ENCODE results near the gene VAV2.

The VAV2 gene

DNA sequence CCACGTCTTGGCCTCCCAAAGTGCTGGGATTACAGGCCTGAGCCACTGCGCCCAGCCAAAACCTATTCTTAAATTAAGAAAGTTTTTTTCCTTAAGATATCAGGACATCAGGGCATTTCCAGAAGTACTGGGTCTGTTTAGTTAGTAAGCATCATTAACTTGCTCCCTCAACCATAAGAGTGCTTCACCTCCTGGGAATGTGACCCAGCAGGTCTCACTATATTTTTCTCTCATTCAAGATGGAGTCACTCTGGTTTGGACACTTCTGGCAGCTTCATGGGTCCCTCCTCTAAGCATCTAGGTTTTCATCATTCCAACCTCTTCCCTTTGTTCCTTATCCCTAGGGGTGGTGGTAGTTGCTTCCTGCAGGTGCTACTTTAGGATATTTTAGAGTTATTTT, 22.8 kb upstream of the VAV2 start:
- intact Hi-C loops (cut with micrococcal nuclease), result no loop called here
- no peaks in the 10 kb centered on the region for H3K36me3 Mint-ChIP-seq (ENCODE audit: low read depth)
- H3K9me3 Mint-ChIP-seq, result peaks cover 11% of the 10 kb centered on the region
- peaks cover 14% of the 10 kb centered on the region for H3K27me3 Mint-ChIP-seq
- no peak overlapping the region for H3K4me3 Mint-ChIP-seq
- no peaks in the 10 kb centered on the region for H3K4me1 Mint-ChIP-seq (ENCODE audit: low read depth)
- no peak overlapping the region for H3K27ac Mint-ChIP-seq

DNA sequence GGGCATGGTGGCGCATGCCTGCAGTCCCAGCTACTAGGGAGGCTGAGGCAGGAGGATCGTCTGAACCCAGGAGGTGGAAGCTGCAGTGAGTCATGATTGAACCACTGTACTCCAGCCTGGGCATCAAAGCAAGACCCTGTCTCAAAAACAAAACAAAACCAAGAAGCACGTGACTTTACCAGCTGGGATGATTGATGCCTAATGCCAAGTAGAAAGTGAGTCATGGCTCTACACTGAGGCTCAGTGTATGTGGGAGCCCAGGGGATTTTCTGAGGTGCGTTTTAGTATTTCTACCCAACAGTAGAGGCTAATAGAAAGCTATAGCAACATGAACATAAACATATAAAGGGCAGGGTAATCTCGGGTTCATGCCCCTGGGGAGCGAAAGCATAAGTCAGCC, 19.3 kb upstream of the VAV2 start:
- peaks cover 43% of the 10 kb centered on the region for H3K27me3 Mint-ChIP-seq
- intact Hi-C loops (cut with micrococcal nuclease), result no loop called here
- H3K36me3 Mint-ChIP-seq (ENCODE audit: low read depth), result no peaks in the 10 kb centered on the region
- H3K4me1 Mint-ChIP-seq (ENCODE audit: low read depth), result no peaks in the 10 kb centered on the region
- H3K27ac Mint-ChIP-seq, result no peak overlapping the region
- peaks cover 11% of the 10 kb centered on the region for H3K9me3 Mint-ChIP-seq
- no peak overlapping the region for H3K4me3 Mint-ChIP-seq

DNA sequence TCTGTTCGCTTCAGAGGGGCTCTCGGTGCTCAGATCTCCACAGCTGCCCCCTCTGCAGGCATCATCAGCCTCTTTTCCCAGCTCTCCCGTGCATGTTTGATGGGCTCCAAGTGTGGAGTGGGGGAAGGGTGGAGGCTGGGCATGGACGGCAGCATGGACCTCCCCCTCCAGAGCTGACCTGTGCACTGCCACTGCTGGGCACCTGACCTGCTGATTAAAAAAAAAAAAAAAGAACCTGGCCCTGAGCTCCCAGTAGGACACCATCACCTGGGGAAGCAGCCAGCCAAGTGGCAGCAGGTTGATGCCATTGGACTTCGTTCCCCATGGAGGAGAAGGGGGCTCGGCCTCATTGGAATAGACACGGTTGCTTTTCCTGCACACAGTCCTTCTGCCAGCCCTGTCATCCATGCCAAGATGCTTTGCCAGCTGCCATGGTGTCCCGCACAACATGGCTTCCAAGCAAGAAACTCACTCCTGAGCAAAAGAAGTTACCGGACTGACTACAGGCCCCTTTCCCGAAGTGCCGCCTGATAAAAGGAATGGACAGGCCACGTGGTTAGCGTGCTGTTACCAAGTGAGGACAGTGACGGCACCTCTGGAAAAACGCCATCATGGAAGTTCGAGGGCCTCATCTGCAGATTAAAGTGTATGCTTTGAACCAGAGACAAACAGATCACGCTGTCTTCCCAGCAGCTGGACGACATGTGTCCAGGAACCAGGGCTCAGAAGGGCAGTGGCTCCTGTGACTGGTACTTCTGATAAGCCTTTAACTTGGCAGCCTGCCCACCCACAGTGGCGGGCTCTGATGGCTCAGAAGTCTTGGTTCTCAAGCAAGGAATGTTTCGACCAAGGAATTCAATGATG, 18.4 kb upstream of the VAV2 start:
- no peak overlapping the region for H3K27ac Mint-ChIP-seq
- peaks cover 43% of the 10 kb centered on the region for H3K27me3 Mint-ChIP-seq
- H3K36me3 Mint-ChIP-seq (ENCODE audit: low read depth), result no peaks in the 10 kb centered on the region
- intact Hi-C loops (cut with micrococcal nuclease), result no loop called here
- H3K4me1 Mint-ChIP-seq (ENCODE audit: low read depth), result no peaks in the 10 kb centered on the region
- no peak overlapping the region for H3K4me3 Mint-ChIP-seq
- peaks cover 11% of the 10 kb centered on the region for H3K9me3 Mint-ChIP-seq

DNA sequence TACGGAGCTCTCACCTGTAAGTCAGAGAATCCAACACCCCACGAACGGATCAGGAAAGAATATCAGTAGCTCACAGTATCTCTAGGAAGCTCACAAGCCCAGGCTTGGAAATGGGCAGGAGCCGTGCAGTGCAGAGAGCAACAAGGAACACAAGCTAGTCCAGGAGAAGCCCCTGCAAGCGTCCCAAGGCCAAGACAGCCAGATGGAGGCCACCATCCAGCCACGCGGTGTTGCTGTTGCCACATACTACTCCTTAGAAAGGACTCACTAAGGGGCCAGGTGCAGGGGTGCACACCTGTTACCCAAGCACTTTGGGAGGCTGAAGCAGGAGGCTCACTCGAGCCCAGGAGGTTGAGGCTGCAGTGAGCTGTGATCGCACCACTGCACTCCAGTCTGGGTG, 15.4 kb upstream of the VAV2 start:
- H3K4me3 Mint-ChIP-seq, result no peak overlapping the region
- peaks cover 47% of the 10 kb centered on the region for H3K27me3 Mint-ChIP-seq
- H3K9me3 Mint-ChIP-seq, result no peaks in the 10 kb centered on the region
- H3K27ac Mint-ChIP-seq, result no peak overlapping the region
- no peaks in the 10 kb centered on the region for H3K36me3 Mint-ChIP-seq (ENCODE audit: low read depth)
- no peaks in the 10 kb centered on the region for H3K4me1 Mint-ChIP-seq (ENCODE audit: low read depth)
- intact Hi-C loops (cut with micrococcal nuclease), result no loop called here

DNA sequence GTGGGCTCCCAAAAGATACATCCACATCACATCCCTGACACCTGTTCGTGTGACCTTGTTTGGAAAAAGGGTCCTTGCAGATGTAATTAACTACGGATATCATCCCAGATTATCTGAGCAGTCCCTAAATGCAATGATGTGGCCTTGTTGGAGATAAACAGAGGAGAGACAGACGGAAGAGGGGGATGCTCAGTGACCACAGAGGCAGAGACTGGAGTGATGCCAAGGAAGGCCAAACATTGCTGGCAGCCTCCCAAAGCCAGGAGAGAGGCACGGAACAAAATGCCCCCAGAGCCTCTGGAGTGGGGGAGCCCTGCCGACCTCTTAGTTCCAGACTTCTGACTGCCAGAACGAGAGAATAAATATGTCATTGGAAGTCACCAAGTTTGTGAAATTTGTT, 15.0 kb upstream of the VAV2 start:
- intact Hi-C loops (cut with micrococcal nuclease), result no loop called here
- Mint-ChIP-seq H3K9me3 (no peaks in the 10 kb centered on the region), H3K36me3 (ENCODE audit: low read depth) (no peaks in the 10 kb centered on the region), H3K4me3 (no peak overlapping the region), H3K4me1 (ENCODE audit: low read depth) (no peaks in the 10 kb centered on the region), H3K27ac (no peak overlapping the region), H3K27me3 (peaks cover 48% of the 10 kb centered on the region)

DNA sequence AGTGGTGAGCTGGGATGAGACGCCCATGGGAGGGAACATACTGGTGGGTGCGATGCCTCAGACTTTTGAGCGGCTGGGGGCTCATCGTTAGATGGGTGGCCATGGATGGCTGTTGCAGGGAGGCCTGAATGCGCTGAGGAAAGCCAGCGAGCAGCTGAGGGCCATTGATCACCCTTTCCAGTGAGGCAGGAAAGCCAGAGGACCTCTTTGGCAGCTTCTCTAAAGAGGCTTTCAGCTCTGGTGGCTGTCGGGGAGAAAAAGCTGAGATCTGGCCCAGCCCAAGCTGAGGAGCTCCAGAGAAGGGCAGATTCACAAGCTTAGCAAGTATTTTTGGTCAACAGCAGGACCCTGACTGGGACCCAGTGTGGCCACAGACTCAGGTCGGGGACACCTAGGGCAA, 13.3 kb upstream of the VAV2 start:
- Mint-ChIP-seq H3K27me3 (peaks cover 43% of the 10 kb centered on the region), H3K4me1 (ENCODE audit: low read depth) (no peaks in the 10 kb centered on the region), H3K9me3 (no peaks in the 10 kb centered on the region), H3K27ac (no peak overlapping the region), H3K36me3 (ENCODE audit: low read depth) (no peaks in the 10 kb centered on the region), H3K4me3 (no peak overlapping the region)
- intact Hi-C loops (cut with micrococcal nuclease), result no loop called here

DNA sequence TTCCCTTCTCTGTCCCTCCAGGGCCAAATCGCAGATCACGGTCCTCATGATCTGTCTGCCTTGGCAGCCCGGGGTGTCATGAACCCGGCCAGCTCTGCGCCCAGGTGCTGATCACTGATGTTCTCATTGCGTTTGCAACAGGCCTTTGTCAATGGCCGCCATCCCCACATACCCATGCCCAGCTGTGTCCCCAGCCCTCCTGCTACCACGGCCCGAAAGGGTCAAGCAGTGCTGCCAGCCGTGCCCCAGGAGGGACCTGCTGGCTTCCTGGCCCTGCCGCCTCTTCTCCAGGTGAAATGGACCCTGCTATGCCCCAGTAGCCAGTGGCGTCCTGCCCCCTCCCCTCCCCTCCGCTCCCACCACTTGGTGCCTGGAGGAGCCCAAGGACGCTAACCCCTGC, 12.8 kb upstream of the VAV2 start:
- intact Hi-C loops (cut with micrococcal nuclease), result no loop called here

DNA sequence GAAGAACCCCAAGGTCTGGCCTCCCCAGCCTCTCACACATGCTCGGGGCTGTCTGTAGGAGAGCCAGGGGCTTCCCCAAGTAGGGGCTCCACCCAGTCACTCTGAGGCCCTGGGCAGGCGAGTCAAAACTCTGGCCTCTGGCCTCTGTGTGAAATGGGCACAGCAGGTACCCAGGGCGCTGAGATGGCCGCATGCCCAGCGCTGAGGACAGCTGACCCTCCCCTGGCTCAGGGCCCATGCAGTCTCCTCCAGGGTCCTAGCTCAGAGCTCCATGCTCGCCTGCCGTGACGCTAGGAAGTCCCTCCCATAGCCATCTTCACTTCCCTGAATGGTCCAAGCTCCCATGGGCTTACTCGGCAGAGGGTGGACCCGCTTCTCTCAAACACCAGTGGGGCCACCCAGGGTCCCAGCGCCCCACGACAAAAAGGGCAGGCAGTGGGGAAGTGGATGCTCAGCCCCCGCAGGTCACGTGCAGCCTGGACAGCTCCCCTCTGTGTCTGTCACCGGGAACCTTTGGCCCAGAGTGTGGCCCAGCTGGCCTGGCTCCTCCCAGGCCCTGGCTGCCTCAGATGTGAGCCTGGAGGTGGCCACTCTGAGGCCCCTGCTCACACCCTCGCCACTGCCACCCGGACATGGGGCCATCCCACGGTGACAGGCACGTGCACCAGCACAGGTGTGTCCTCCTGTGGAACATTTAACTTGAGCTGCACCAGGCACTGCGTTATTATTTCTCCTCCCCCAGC, 12.2 kb upstream of the VAV2 start:
- Mint-ChIP-seq H3K27me3 (peaks cover 43% of the 10 kb centered on the region), H3K9me3 (no peaks in the 10 kb centered on the region), H3K4me3 (no peak overlapping the region), H3K4me1 (ENCODE audit: low read depth) (no peaks in the 10 kb centered on the region), H3K36me3 (ENCODE audit: low read depth) (no peaks in the 10 kb centered on the region), H3K27ac (no peak overlapping the region)
- intact Hi-C loops (cut with micrococcal nuclease), result no loop called here

More for the DNA sequence above, 12.8 kb upstream of the VAV2 start:
- Mint-ChIP-seq H3K4me1 (ENCODE audit: low read depth) (no peaks in the 10 kb centered on the region), H3K27me3 (peaks cover 42% of the 10 kb centered on the region), H3K4me3 (no peak overlapping the region), H3K36me3 (ENCODE audit: low read depth) (no peaks in the 10 kb centered on the region), H3K27ac (no peak overlapping the region), H3K9me3 (no peaks in the 10 kb centered on the region)

DNA sequence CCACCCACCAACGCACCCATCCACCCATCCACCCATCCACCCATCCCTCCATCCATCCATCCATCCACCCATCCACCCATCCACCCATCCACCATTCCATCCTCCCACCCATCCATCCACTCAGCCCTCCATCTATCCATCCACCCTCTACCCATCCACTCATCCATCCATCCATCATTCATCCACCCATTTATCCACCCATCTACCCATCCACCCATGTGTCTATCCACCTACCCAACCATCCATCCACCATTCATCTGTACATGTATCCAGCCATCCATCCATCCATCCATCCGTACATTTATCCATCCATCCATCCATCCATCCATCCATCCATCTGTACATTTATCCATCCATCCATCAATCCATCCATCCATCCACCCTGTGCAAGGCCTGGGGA, 11.1 kb upstream of the VAV2 start:
- no peak overlapping the region for H3K4me3 Mint-ChIP-seq
- no peaks in the 10 kb centered on the region for H3K4me1 Mint-ChIP-seq (ENCODE audit: low read depth)
- no peaks in the 10 kb centered on the region for H3K9me3 Mint-ChIP-seq
- no peak overlapping the region for H3K27ac Mint-ChIP-seq
- H3K27me3 Mint-ChIP-seq, result peaks cover 32% of the 10 kb centered on the region
- intact Hi-C loops (cut with micrococcal nuclease), result no loop called here
- no peaks in the 10 kb centered on the region for H3K36me3 Mint-ChIP-seq (ENCODE audit: low read depth)

DNA sequence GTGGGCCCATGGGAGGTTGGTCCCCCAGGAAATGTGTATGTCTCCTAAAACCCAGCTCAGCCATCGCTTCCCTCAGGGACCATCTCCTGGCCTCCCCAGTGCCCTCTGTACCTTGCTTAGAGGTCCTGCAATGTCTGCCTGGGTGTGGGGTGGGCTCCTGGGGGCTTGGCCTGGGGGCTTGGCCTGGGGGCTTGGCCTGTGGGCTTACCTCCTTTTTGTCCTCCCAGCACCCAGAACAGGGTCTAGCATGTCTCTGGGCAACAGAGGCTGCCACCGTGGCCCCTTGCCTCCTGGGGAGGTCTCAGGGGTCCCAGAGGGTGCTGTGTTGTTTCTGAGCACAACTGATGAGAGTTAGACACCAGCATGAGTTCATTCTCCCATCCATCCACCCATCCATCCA, 10.7 kb upstream of the VAV2 start:
- intact Hi-C loops (cut with micrococcal nuclease), result no loop called here

DNA sequence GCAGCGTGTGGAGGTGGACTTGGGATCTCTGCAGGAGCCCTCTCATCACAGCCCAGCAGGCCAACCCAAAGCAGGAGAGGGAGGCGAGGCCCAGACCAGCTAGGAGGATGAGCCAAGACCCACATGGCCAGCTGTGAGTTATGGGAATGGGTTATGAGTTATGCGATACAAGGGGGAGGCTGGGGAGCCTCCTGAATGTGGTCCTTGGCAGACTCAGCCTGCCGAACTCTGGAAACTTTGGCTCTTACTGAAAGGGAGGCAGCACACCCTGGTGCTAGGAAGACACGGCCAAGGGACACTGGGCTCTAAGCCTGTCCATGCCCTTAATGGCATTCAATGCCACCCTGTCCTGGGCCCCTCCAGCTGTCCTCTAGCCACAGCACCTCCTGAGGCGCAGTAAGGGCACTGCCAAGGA, 7.7 kb upstream of the VAV2 start:
- Mint-ChIP-seq H3K9me3 (no peaks in the 10 kb centered on the region), H3K27me3 (peaks cover 29% of the 10 kb centered on the region), H3K4me3 (no peak overlapping the region), H3K27ac (no peak overlapping the region), H3K4me1 (ENCODE audit: low read depth) (no peaks in the 10 kb centered on the region), H3K36me3 (ENCODE audit: low read depth) (no peaks in the 10 kb centered on the region)
- intact Hi-C loops (cut with micrococcal nuclease), result loop anchor here (10.0 kb wide), 1 partner anchor 465 kb away; the partner anchor contains the start of gene ADAMTSL2

More for the DNA sequence above, 10.7 kb upstream of the VAV2 start:
- Mint-ChIP-seq H3K4me3 (no peak overlapping the region), H3K27ac (no peak overlapping the region), H3K9me3 (no peaks in the 10 kb centered on the region), H3K27me3 (peaks cover 31% of the 10 kb centered on the region), H3K36me3 (ENCODE audit: low read depth) (no peaks in the 10 kb centered on the region), H3K4me1 (ENCODE audit: low read depth) (no peaks in the 10 kb centered on the region)

DNA sequence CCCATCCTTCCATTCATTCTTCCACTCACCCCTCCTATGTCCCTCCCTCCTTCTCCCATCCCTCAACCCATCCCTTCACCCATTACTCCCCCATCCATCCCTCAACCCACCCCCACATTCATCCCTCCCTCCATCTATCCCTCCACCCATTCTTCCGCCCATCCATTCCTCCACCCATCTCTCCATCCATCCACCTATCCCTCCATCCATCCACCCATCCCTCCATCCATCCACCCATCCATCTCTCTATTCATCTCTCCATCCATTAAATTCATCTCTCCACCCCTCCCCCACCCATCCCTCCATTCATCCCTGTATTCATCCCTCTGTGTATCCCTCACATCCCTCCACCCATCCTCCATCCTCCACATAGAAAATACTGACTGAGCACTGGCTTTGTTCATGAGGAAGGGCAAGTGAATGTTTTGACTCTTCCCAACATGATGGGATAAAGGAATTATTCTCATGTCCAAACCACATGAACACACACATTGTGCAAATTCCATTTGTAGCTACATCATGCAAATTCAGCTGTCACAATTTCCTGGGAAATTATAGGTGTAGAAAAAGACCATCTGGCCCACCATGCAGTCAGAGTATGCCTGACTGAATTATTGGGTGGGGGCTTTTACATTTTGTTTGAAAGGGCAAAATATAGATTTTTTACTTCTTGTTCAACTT, 6.9 kb upstream of the VAV2 start:
- intact Hi-C loops (cut with micrococcal nuclease), result loop anchor here (10.0 kb wide), 1 partner anchor 464 kb away; the partner anchor contains the start of gene ADAMTSL2
- Mint-ChIP-seq H3K9me3 (no peaks in the 10 kb centered on the region), H3K27ac (no peak overlapping the region), H3K27me3 (peaks cover 30% of the 10 kb centered on the region), H3K4me1 (ENCODE audit: low read depth) (peaks cover 6% of the 10 kb centered on the region), H3K36me3 (ENCODE audit: low read depth) (no peaks in the 10 kb centered on the region), H3K4me3 (no peak overlapping the region)

DNA sequence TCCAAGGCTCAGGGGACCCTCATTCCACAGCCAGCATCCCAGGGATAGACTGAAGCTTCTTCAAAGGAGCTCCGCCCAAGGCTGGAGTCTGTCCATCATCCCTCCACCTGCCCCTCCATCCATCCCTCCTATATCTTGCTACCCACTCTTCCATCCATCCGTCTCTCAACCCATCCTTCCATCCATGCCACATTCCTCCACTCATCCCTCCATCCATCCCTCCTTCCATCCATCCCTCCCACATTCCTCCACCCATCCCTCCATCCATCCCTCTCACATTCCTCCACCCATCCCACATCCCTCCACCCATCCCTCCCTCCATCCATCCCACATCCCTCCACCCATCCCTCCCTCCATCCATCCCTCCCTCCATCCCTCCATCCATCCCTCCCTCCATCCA, 5.5 kb upstream of the VAV2 start:
- H3K9me3 Mint-ChIP-seq, result no peaks in the 10 kb centered on the region
- intact Hi-C loops (cut with micrococcal nuclease), result loop anchor here (10.0 kb wide), 1 partner anchor 463 kb away; the partner anchor contains the start of gene ADAMTSL2
- H3K4me3 Mint-ChIP-seq, result no peak overlapping the region
- no peaks in the 10 kb centered on the region for H3K36me3 Mint-ChIP-seq (ENCODE audit: low read depth)
- no peak overlapping the region for H3K27ac Mint-ChIP-seq
- H3K4me1 Mint-ChIP-seq (ENCODE audit: low read depth), result peaks cover 15% of the 10 kb centered on the region
- H3K27me3 Mint-ChIP-seq, result peaks cover 29% of the 10 kb centered on the region

Measured in dendritic cell treated with granulocyte-macrophage colony-stimulating factor and Interleukin-4, amounts not matched to agents 40 ng/mL and 50 ng/mL, for 4 days (primary cell).